ENCODE data around the gene PRKCSH. TPM values are rescaled to one million over a fixed set of nuclear protein-coding genes. Genes with fewer than 3 reads are reported as not detected.

The PRKCSH gene
- polyA plus RNA-seq, 3 donors = 24.9 to 172 (median 28.4) TPM

DNA sequence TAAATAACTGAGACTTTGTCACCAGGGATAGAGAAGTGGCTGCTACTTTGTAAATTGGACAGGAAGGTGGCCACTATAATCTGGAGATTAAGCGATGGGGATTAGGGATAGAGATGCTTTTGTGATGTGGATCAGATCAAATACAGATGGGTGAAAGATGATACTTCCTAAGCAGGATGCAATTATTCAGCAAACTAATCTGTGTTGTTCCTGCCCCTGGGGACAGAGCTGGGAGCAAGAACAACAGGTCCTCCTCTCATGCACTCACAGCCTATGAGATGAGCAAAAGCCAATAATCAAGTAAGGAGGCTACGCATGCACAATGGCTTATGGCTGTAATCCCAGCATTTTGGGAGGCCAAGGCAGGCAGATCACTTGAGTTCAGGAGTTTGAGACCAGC, 20.9 kb upstream of the PRKCSH start:
- Mint-ChIP-seq H3K27ac (no peak overlapping the region), H3K27me3 (ENCODE audit: low read depth in 3 of 3) (peaks cover 41 to 65% (median 47%) of the 10 kb centered on the region in 3 donors), H3K4me3 (no peak overlapping the region), H3K4me1 (peaks cover 8% of the 10 kb centered on the region), H3K9me3 (peaks cover 0 to 15% (median 5%) of the 10 kb centered on the region in 7 donors), H3K36me3 (no peaks in the 10 kb centered on the region)
- TF ChIP-seq, protein P1, sequence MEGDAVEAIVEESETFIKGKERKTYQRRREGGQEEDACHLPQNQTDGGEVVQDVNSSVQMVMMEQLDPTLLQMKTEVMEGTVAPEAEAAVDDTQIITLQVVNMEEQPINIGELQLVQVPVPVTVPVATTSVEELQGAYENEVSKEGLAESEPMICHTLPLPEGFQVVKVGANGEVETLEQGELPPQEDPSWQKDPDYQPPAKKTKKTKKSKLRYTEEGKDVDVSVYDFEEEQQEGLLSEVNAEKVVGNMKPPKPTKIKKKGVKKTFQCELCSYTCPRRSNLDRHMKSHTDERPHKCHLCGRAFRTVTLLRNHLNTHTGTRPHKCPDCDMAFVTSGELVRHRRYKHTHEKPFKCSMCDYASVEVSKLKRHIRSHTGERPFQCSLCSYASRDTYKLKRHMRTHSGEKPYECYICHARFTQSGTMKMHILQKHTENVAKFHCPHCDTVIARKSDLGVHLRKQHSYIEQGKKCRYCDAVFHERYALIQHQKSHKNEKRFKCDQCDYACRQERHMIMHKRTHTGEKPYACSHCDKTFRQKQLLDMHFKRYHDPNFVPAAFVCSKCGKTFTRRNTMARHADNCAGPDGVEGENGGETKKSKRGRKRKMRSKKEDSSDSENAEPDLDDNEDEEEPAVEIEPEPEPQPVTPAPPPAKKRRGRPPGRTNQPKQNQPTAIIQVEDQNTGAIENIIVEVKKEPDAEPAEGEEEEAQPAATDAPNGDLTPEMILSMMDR (IDR thresholded peaks at IDR 0.05) = no peak
- H4K20me1 ChIP-seq (ENCODE audit: insufficient read depth, low read length) = no peaks in the 10 kb centered on the region
- H2AFZ ChIP-seq (ENCODE audit: insufficient read depth, low read depth, low read length, poor library complexity, severe bottlenecking) = no peak overlapping the region
- H3K9ac ChIP-seq (ENCODE audit: insufficient read depth, low read length, poor library complexity, severe bottlenecking) = no peak overlapping the region
- 100% methylated on average over 2 of the region's 2 CpGs for WGBS (ENCODE audit: insufficient coverage)
- intact Hi-C loops (cut with micrococcal nuclease) = no loop called here
- no peak for DNase-seq
- no peak overlapping the region for H3K4me3 ChIP-seq (replicated peaks in 1 of 3; ENCODE audit: low read depth in 2 of 3, low read length in 3 of 3)
- no peaks in the 10 kb centered on the region for H3K79me2 ChIP-seq (ENCODE audit: insufficient read depth, low read length)
- H3K4me2 ChIP-seq (replicated peaks; ENCODE audit: extremely low read depth, low read length, poor library complexity, severe bottlenecking) = no peak overlapping the region
- no peaks in the 10 kb centered on the region for H3K36me3 ChIP-seq (replicated peaks in 1 of 2; ENCODE audit: control insufficient read depth in 1 of 2, insufficient read depth in 2 of 2, low read length in 2 of 2)
- H3K9me3 ChIP-seq (replicated peaks in 1 of 2; ENCODE audit: control insufficient read depth in 1 of 2, insufficient read depth in 1 of 2, low read length in 2 of 2) = peaks cover 0 to 5% of the 10 kb centered on the region in 2 donors
- no peak overlapping the region for H3K27ac ChIP-seq (ENCODE audit: low read depth in 1 of 2, low read length in 2 of 2)
- peaks cover 5 to 13% of the 10 kb centered on the region in 2 donors for H3K4me1 ChIP-seq (ENCODE audit: control insufficient read depth in 1 of 2, insufficient read depth in 2 of 2, low read length in 2 of 2)
- peaks cover 18 to 38% of the 10 kb centered on the region in 2 donors for H3K27me3 ChIP-seq (ENCODE audit: control insufficient read depth in 2 of 2, insufficient read depth in 2 of 2, low read length in 2 of 2)

DNA sequence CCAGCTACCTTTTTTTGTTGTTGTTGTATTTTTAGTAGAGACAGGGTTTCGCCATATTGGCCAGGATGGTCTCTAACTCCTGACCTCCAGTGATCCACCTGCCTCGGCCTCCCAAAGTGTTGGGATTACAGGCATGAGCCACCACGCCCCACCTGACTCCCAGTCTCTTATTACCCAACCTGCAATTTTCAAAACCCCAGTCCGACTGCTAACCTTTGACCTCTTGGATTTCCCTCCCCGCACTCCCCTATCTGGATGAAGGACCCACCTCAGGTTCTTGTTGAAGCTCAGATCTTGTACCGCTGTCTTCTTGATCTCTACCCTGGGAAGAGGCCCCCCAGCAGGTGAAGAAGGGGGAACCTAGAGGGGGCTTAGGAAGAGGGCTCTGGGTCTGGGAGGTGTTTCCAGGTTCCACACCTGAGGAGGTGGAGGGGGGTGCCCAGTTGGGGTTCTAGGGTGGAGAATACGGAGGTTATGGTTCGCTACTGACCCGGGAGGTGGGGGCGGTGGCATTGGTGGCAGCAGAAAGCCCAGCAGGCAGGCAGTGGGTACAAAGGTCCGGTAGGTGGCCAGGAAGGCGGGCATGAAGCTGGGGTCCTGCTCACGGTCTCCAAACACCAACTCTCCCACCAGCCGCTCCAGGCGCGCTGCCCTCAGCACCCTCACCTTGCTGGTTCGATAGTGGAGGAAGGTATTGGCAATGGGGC, 18.9 kb upstream of the PRKCSH start:
- H3K4me3 ChIP-seq (replicated peaks in 1 of 3; ENCODE audit: low read depth in 2 of 3, low read length in 3 of 3) = no peak overlapping the region
- peaks cover 0 to 5% of the 10 kb centered on the region in 2 donors for H3K9me3 ChIP-seq (replicated peaks in 1 of 2; ENCODE audit: control insufficient read depth in 1 of 2, insufficient read depth in 1 of 2, low read length in 2 of 2)
- peaks cover 27 to 54% of the 10 kb centered on the region in 2 donors for H3K27me3 ChIP-seq (ENCODE audit: control insufficient read depth in 2 of 2, insufficient read depth in 2 of 2, low read length in 2 of 2)
- Mint-ChIP-seq H3K9me3 (peaks cover 0 to 13% (median 5%) of the 10 kb centered on the region in 7 donors), H3K4me1 (peaks cover 21% of the 10 kb centered on the region), H3K36me3 (no peaks in the 10 kb centered on the region), H3K27me3 (ENCODE audit: low read depth in 3 of 3) (peaks cover 51 to 74% (median 61%) of the 10 kb centered on the region in 3 donors), H3K27ac (no peak overlapping the region), H3K4me3 (peak overlapping the region in 1 of 2 donors; percentile 43)
- TF ChIP-seq, protein P1 (IDR thresholded peaks at IDR 0.05) = no peak
- WGBS (ENCODE audit: insufficient coverage) = 97% methylated on average over 6 of the region's 17 CpGs
- peaks cover 20 to 29% of the 10 kb centered on the region in 2 donors for H3K4me1 ChIP-seq (ENCODE audit: control insufficient read depth in 1 of 2, insufficient read depth in 2 of 2, low read length in 2 of 2)
- no peaks in the 10 kb centered on the region for H4K20me1 ChIP-seq (ENCODE audit: insufficient read depth, low read length)
- H3K36me3 ChIP-seq (replicated peaks in 1 of 2; ENCODE audit: control insufficient read depth in 1 of 2, insufficient read depth in 2 of 2, low read length in 2 of 2) = no peaks in the 10 kb centered on the region
- H3K79me2 ChIP-seq (ENCODE audit: insufficient read depth, low read length) = no peaks in the 10 kb centered on the region
- no peak overlapping the region for H3K4me2 ChIP-seq (replicated peaks; ENCODE audit: extremely low read depth, low read length, poor library complexity, severe bottlenecking)
- H2AFZ ChIP-seq (ENCODE audit: insufficient read depth, low read depth, low read length, poor library complexity, severe bottlenecking) = no peak overlapping the region
- no peak overlapping the region for H3K9ac ChIP-seq (ENCODE audit: insufficient read depth, low read length, poor library complexity, severe bottlenecking)
- H3K27ac ChIP-seq (ENCODE audit: low read depth in 1 of 2, low read length in 2 of 2) = no peak overlapping the region
- intact Hi-C loops (cut with micrococcal nuclease) = no loop called here
- DNase-seq = no peak
